PFSK-1 (cell line): Measurements from ENCODE around the gene IFI16.

Experiments used
- POLR2AphosphoS5 ChIP-seq: IDR thresholded peaks from 2 replicates; pipeline ENCODE4 v1.6.1; 2012; ENCODE audit warnings: low read depth, mild to moderate bottlenecking, control low read depth, low read length, moderate library complexity
- REST ChIP-seq, 2 experiments: IDR thresholded peaks; 2 replicates each; pipeline versions ENCODE4 v1.6.1 to v1.8.0; 2011 to 2012; ENCODE audit warnings: low read depth in 2 of 2, low read length in 2 of 2, control low read depth in 1 of 2, inconsistent platforms in 1 of 2, mild to moderate bottlenecking in 1 of 2, moderate library complexity in 1 of 2; ENCODE audit not compliant: insufficient read depth in 1 of 2
- TAF1 ChIP-seq: IDR thresholded peaks from 2 replicates; pipeline ENCODE4 v1.6.1; 2012; ENCODE audit warnings: low read length, control low read depth, borderline replicate concordance; ENCODE audit not compliant: insufficient read depth

GRCh38 chr1:159058751-159059150 lies 49.0 kb downstream of the IFI16 start:
- TF ChIP-seq POLR2AphosphoS5 (no peak), REST (IDR thresholded peaks at IDR 0.05; ENCODE audit: insufficient read depth in 1 of 2, low read depth in 2 of 2, low read length in 2 of 2) (no peak), TAF1 (no peak)
